ENCODE results near the gene ZNF45.
"Not testable (repeated sequence)": the region's sequence is repeated elsewhere in the genome, so short reads cannot be mapped to it uniquely, and the experiment has no call there.

Gene ZNF45

GRCh38 chr19:43934985-43935708, at the start of gene ZNF45:
Gene ZNF45 (minus strand): TSS chr19:43935282. CDS start chr19:43922185, 13,097 bp downstream.
- peak; percentile 85 for DNase-seq (ENCODE audit: low read depth)

GRCh38 chr19:43984687-43985000, 49.6 kb upstream of the ZNF45 start:
- no peak for DNase-seq (ENCODE audit: low read depth)

- DNase-seq (ENCODE audit: low read depth): peak; percentile 67
Measured at GRCh38 chr19:43983912-43984686, 49.0 kb upstream of the ZNF45 start, which contains the start of gene ZNF155. Gene ZNF155 (plus strand): TSS chr19:43984188. CDS start chr19:43988544, 4,356 bp downstream.

- no peak for DNase-seq (ENCODE audit: low read depth)
Measured at GRCh38 chr19:43983544-43983911, 48.4 kb upstream of the ZNF45 start.

- DNase-seq (ENCODE audit: low read depth): no peak
Measured at GRCh38 chr19:43976732-43977131, 41.6 kb upstream of the ZNF45 start.

- no peak for DNase-seq (ENCODE audit: low read depth)
Measured at GRCh38 chr19:43966079-43966694, 31.1 kb upstream of the ZNF45 start.

GRCh38 chr19:43960411-43960810, 25.3 kb upstream of the ZNF45 start:
- DNase-seq (ENCODE audit: low read depth): no peak

GRCh38 chr19:43957891-43958290, 22.8 kb upstream of the ZNF45 start:
- DNase-seq (ENCODE audit: low read depth): no peak

GRCh38 chr19:43956827-43957226, 21.7 kb upstream of the ZNF45 start:
- no peak for DNase-seq (ENCODE audit: low read depth)

- DNase-seq (ENCODE audit: low read depth): peak; percentile 62
Measured at GRCh38 chr19:43950834-43951645, 16.0 kb upstream of the ZNF45 start, which contains the start of gene ZNF221. Gene ZNF221 (plus strand): TSS chr19:43951228. CDS start chr19:43962727, 11,499 bp downstream.

- not testable (repeated sequence) for DNase-seq (ENCODE audit: low read depth)
Measured at GRCh38 chr19:43949803-43950202, 14.7 kb upstream of the ZNF45 start.

- not testable (repeated sequence) for DNase-seq (ENCODE audit: low read depth)
Measured at GRCh38 chr19:43947412-43947811, 12.3 kb upstream of the ZNF45 start.

- no peak for DNase-seq (ENCODE audit: low read depth)
Measured at GRCh38 chr19:43941209-43941608, 6.1 kb upstream of the ZNF45 start.

GRCh38 chr19:43940719-43941118, 5.6 kb upstream of the ZNF45 start:
- no peak for DNase-seq (ENCODE audit: low read depth)

GRCh38 chr19:43939557-43940260, 4.6 kb upstream of the ZNF45 start:
- no peak for DNase-seq (ENCODE audit: low read depth)

- DNase-seq (ENCODE audit: low read depth): no peak
Measured at GRCh38 chr19:43936188-43936587, 1.1 kb upstream of the ZNF45 start.

GRCh38 chr19:43934055-43934984, 762 bp downstream of the ZNF45 start:
- no peak for DNase-seq (ENCODE audit: low read depth)

GRCh38 chr19:43928820-43929219, 6.3 kb downstream of the ZNF45 start:
- DNase-seq (ENCODE audit: low read depth): no peak

GRCh38 chr19:43923875-43924274, 11.2 kb downstream of the ZNF45 start:
- DNase-seq (ENCODE audit: low read depth): no peak

- DNase-seq (ENCODE audit: low read depth): no peak
Measured at GRCh38 chr19:43914051-43914450, 21.0 kb downstream of the ZNF45 start.
